GM12878 (cell line): Measurements from ENCODE around the gene IFI27L2. TPM values are rescaled to one million over a fixed set of nuclear protein-coding genes. Genes with fewer than 3 reads are reported as not detected.

Experiments used
- ATAC-seq: fragments of 200-7000 bp; cut with Tn5 transposase; 3 replicates; pipeline ENCODE4 v1.9.1; 2020; ENCODE audit warnings: mild to moderate bottlenecking, moderate library complexity
- BruUV-seq: library from RNA; stranded (reverse); fragments of 400-500 nt; replicated peaks from 2 replicates; lab custom pipeline; 2021; lab: Mats Ljungman, UMichigan
- CTCF ChIA-PET: fragments of 300-600 bp; sonication (Branson Sonifier 250); formaldehyde crosslinking; extraction: SDS; loops from one replicate; lab custom pipeline; 2021; ENCODE audit warnings: inconsistent platforms; lab: Yijun Ruan, JAX
- POLR2A ChIA-PET: fragments of 350-600 bp; formaldehyde crosslinking; extraction: SDS; loops from one replicate; lab custom pipeline; 2021; ENCODE audit warnings: inconsistent platforms; lab: Charles Lee
- RAD21 ChIA-PET: fragments of 300-600 bp; sonication (Branson Sonifier 250); formaldehyde crosslinking; loops from one replicate; lab custom pipeline; 2023; ENCODE audit warnings: antibody characterized with exemption; ENCODE audit not compliant: unreplicated experiment; lab: Charles Lee
- SMC1A ChIA-PET: fragments of 300-600 bp; sonication (Branson Sonifier 250); formaldehyde crosslinking; loops from one replicate; lab custom pipeline; 2023; ENCODE audit not compliant: unreplicated experiment, uncharacterized antibody; lab: Charles Lee
- DNase-seq: peaks from one replicate; pipeline ENCODE4 v3.0.0-alpha.2; 2011; ENCODE audit warnings: low read depth, low spot score
- FAIRE-seq: peaks from 3 replicates; lab custom pipeline; 2011; peaks lifted over from hg19 to GRCh38; lab: Jason Lieb, UNC
- H2AFZ ChIP-seq: 2 replicates; pipeline ENCODE4 v1.6.0; 2011; ENCODE audit warnings: low read depth, low read length, control low read depth; ENCODE audit not compliant: control insufficient read depth
- H3K27ac ChIP-seq: 2 replicates; pipeline ENCODE4 v1.5.1; 2011; ENCODE audit warnings: control low read depth; ENCODE audit not compliant: control insufficient read depth, insufficient read depth
- H3K27me3 ChIP-seq, 2 experiments: replicated peaks in 1 of 2; 2 replicates each; pipeline versions ENCODE4 v1.6.0 to v1.6.1; 2011; ENCODE audit warnings: low read length in 1 of 2; ENCODE audit not compliant: control insufficient read depth in 2 of 2, insufficient read depth in 2 of 2
- H3K36me3 ChIP-seq, 2 experiments: 2 replicates each; pipeline ENCODE4 v1.5.1; 2011; ENCODE audit warnings: low read length in 1 of 2; ENCODE audit not compliant: control insufficient read depth in 2 of 2, insufficient read depth in 2 of 2
- H3K4me1 ChIP-seq: 2 replicates; pipeline ENCODE4 v1.6.1; 2011; ENCODE audit warnings: mild to moderate bottlenecking, low read length, moderate library complexity, mixed read lengths; ENCODE audit not compliant: control insufficient read depth, insufficient read depth
- H3K4me2 ChIP-seq: 2 replicates; pipeline ENCODE4 v1.6.0; 2011; ENCODE audit warnings: control low read depth; ENCODE audit not compliant: control insufficient read depth, insufficient read depth
- H3K4me3 ChIP-seq: fragments of 200-600 bp; sonication (generic); 2 replicates; pipeline ENCODE4 v1.5.1; 2016
- H3K79me2 ChIP-seq: 2 replicates; pipeline ENCODE4 v1.6.0; 2011; ENCODE audit warnings: low read length; ENCODE audit not compliant: control insufficient read depth, insufficient read depth
- H3K9ac ChIP-seq: 2 replicates; pipeline ENCODE4 v1.8.0; 2011; ENCODE audit warnings: low read length, control low read depth, mixed read lengths; ENCODE audit not compliant: control insufficient read depth, insufficient read depth
- H3K9me3 ChIP-seq: replicated peaks from 3 replicates; pipeline ENCODE4 v1.5.1; 2011; ENCODE audit warnings: mild to moderate bottlenecking, low read length; ENCODE audit not compliant: control insufficient read depth, insufficient read depth
- H4K20me1 ChIP-seq: 2 replicates; pipeline ENCODE4 v1.6.0; 2011; ENCODE audit not compliant: control insufficient read depth, insufficient read depth
- ZNF217 ChIP-seq: fragments of 450-650 bp; IDR thresholded peaks from 2 replicates; pipeline ENCODE4 v1.6.1; 2017; ENCODE audit warnings: antibody characterized with exemption, mild to moderate bottlenecking
- WGBS: methylation state at CpG from one replicate; pipeline ENCODE4 v1.1.6; 2016; ENCODE audit warnings: low lambda C conversion rate; ENCODE audit not compliant: insufficient replicate concordance, insufficient coverage; ENCODE audit errors: missing lambda C conversion rate; 5-methylcytosine and 5-hydroxymethylcytosine counted together
- in situ Hi-C: fragments of 300-500 bp; cut with MboI; formaldehyde crosslinking; loops from 9 replicates; pipeline ENCODE4 v1.14.3; 2018; ENCODE audit warnings: mixed read lengths
- intact Hi-C: fragments of 100-400 bp; cut with micrococcal nuclease; formaldehyde crosslinking; loops from one replicate; pipeline ENCODE4 v1.14.2; 2022; ENCODE audit not compliant: unreplicated experiment
- polyA plus RNA-seq, 11 experiments: library from polyadenylated mRNA; depleted of rRNA in 4 of 11; unstranded in 6 of 11; stranded (reverse) in 5 of 11; fragments of >200 nt; fragmentation: Nextera tagmentation in 4 of 11; fragmentation: Illumina TruSeq in 1 of 11; extraction: Ambion mirVana in 4 of 11; extraction: Trizol in 1 of 11; gene quantifications; 1 replicate in 1 of 11; 2 replicates in 10 of 11; pipeline versions ENCODE4 v1.2.1 to v1.2.3, GENCODE V29; 2011 to 2016; ENCODE audit warnings: inconsistent platforms in 2 of 11, missing spikeins in 2 of 11, low read depth in 1 of 11
- total RNA-seq, 4 experiments: library from RNA; depleted of rRNA in 3 of 4; stranded (reverse); fragments of >200 nt in 3 of 4; fragmentation: Illumina TruSeq in 1 of 4; extraction: Trizol in 1 of 4; gene quantifications; 2 replicates each; pipeline versions ENCODE4 v1.2.1 to v1.2.3, GENCODE V29; 2013 to 2021
- TF ChIP-seq, protein P1 (sequence below): IDR thresholded peaks from 2 replicates; pipeline ENCODE4 v1.6.1; 2012; ENCODE audit warnings: mild to moderate bottlenecking, low read depth, low read length
- TF ChIP-seq, protein P2 (sequence below): fragments of 450-650 bp; IDR thresholded peaks from 2 replicates; pipeline ENCODE4 v1.6.1; 2017; ENCODE audit warnings: mild to moderate bottlenecking, moderate library complexity
- TF ChIP-seq, protein P3 (sequence below), 3 experiments: IDR thresholded peaks in 2 of 3; conservative IDR thresholded peaks in 1 of 3; 2 replicates each; pipeline ENCODE4 v1.5.1; 2011; ENCODE audit warnings: low read depth in 3 of 3, low read length in 3 of 3, mild to moderate bottlenecking in 3 of 3, control low read depth in 2 of 3, moderate library complexity in 2 of 3, inconsistent platforms in 1 of 3, mixed read lengths in 1 of 3; ENCODE audit not compliant: control insufficient read depth in 2 of 3, insufficient read depth in 1 of 3; ENCODE audit errors: extremely low read depth in 1 of 3

IFI27L2 gene
- total and polyA plus RNA-seq, 10 of the 15 experiments (the other 5 are each of a cell fraction or from before 2014, with no cell fraction given): 26.6 to 134 (median 60.3) TPM

DNA sequence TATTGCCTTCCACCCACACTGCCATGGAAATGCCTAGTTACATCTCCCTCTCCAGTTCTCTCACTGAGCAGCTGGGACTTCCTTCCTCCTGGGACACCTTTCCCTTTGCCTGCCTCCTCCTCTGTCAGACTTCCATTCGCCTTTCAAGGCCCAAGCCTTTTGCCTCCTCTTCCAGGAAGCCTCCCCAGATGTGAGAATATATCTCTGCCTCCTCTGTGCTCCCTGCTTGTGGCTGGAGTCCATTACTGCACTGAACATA is 3.1 kb downstream of the IFI27L2 start:
- no peak for DNase-seq
- H3K9me3 ChIP-seq: no peaks in the 10 kb centered on the region
- H3K27ac ChIP-seq: no peak overlapping the region
- TF ChIP-seq, protein P1, sequence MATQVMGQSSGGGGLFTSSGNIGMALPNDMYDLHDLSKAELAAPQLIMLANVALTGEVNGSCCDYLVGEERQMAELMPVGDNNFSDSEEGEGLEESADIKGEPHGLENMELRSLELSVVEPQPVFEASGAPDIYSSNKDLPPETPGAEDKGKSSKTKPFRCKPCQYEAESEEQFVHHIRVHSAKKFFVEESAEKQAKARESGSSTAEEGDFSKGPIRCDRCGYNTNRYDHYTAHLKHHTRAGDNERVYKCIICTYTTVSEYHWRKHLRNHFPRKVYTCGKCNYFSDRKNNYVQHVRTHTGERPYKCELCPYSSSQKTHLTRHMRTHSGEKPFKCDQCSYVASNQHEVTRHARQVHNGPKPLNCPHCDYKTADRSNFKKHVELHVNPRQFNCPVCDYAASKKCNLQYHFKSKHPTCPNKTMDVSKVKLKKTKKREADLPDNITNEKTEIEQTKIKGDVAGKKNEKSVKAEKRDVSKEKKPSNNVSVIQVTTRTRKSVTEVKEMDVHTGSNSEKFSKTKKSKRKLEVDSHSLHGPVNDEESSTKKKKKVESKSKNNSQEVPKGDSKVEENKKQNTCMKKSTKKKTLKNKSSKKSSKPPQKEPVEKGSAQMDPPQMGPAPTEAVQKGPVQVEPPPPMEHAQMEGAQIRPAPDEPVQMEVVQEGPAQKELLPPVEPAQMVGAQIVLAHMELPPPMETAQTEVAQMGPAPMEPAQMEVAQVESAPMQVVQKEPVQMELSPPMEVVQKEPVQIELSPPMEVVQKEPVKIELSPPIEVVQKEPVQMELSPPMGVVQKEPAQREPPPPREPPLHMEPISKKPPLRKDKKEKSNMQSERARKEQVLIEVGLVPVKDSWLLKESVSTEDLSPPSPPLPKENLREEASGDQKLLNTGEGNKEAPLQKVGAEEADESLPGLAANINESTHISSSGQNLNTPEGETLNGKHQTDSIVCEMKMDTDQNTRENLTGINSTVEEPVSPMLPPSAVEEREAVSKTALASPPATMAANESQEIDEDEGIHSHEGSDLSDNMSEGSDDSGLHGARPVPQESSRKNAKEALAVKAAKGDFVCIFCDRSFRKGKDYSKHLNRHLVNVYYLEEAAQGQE: no peak
- TF ChIP-seq ZNF217: no peak
- TF ChIP-seq, protein P2, sequence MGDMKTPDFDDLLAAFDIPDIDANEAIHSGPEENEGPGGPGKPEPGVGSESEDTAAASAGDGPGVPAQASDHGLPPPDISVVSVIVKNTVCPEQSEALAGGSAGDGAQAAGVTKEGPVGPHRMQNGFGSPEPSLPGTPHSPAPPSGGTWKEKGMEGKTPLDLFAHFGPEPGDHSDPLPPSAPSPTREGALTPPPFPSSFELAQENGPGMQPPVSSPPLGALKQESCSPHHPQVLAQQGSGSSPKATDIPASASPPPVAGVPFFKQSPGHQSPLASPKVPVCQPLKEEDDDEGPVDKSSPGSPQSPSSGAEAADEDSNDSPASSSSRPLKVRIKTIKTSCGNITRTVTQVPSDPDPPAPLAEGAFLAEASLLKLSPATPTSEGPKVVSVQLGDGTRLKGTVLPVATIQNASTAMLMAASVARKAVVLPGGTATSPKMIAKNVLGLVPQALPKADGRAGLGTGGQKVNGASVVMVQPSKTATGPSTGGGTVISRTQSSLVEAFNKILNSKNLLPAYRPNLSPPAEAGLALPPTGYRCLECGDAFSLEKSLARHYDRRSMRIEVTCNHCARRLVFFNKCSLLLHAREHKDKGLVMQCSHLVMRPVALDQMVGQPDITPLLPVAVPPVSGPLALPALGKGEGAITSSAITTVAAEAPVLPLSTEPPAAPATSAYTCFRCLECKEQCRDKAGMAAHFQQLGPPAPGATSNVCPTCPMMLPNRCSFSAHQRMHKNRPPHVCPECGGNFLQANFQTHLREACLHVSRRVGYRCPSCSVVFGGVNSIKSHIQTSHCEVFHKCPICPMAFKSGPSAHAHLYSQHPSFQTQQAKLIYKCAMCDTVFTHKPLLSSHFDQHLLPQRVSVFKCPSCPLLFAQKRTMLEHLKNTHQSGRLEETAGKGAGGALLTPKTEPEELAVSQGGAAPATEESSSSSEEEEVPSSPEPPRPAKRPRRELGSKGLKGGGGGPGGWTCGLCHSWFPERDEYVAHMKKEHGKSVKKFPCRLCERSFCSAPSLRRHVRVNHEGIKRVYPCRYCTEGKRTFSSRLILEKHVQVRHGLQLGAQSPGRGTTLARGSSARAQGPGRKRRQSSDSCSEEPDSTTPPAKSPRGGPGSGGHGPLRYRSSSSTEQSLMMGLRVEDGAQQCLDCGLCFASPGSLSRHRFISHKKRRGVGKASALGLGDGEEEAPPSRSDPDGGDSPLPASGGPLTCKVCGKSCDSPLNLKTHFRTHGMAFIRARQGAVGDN: no peak
- TF ChIP-seq, protein P3, sequence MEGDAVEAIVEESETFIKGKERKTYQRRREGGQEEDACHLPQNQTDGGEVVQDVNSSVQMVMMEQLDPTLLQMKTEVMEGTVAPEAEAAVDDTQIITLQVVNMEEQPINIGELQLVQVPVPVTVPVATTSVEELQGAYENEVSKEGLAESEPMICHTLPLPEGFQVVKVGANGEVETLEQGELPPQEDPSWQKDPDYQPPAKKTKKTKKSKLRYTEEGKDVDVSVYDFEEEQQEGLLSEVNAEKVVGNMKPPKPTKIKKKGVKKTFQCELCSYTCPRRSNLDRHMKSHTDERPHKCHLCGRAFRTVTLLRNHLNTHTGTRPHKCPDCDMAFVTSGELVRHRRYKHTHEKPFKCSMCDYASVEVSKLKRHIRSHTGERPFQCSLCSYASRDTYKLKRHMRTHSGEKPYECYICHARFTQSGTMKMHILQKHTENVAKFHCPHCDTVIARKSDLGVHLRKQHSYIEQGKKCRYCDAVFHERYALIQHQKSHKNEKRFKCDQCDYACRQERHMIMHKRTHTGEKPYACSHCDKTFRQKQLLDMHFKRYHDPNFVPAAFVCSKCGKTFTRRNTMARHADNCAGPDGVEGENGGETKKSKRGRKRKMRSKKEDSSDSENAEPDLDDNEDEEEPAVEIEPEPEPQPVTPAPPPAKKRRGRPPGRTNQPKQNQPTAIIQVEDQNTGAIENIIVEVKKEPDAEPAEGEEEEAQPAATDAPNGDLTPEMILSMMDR (IDR thresholded peaks at IDR 0.05 in 2 of 3, conservative IDR thresholded peaks at IDR 0.05 in 1 of 3; ENCODE audit: control insufficient read depth in 2 of 3, extremely low read depth in 1 of 3, insufficient read depth in 1 of 3, low read depth in 3 of 3, low read length in 3 of 3): no peak
- intact Hi-C loops (no loop called here), in situ Hi-C loops (no loop called here)
- H3K27me3 ChIP-seq: peaks cover 0 to 4% of the 10 kb centered on the region in 2 experiments; a peak in 1 of 4 replicates
- no peaks in the 10 kb centered on the region for H4K20me1 ChIP-seq
- H3K4me3 ChIP-seq: no peak overlapping the region
- FAIRE-seq: no peak
- H2AFZ ChIP-seq: no peak overlapping the region
- H3K4me1 ChIP-seq: peaks cover 10% of the 10 kb centered on the region; the same call in 1 of the 2 replicates
- WGBS: 64% methylated on average over 1 of the region's 1 CpG
- no peak overlapping the region for H3K9ac ChIP-seq
- H3K79me2 ChIP-seq: no peaks in the 10 kb centered on the region
- no TSS peak for BruUV-seq
- H3K4me2 ChIP-seq: no peak overlapping the region
- POLR2A ChIA-PET: interaction anchor here (0.6 kb wide), 1 partner anchor 64 kb away, joined by 3 read pairs; no protein-coding TSS in a partner anchor
- CTCF ChIA-PET: interaction anchor here (3.3 kb wide), 1 partner anchor 10 kb away, joined by 13 read pairs; no protein-coding TSS in a partner anchor
- RAD21 ChIA-PET: no interaction called here
- SMC1A ChIA-PET: interaction anchor here (1.1 kb wide), 1 partner anchor 10 kb away, joined by 4 read pairs; no protein-coding TSS in a partner anchor
- ATAC-seq: no peak
- H3K36me3 ChIP-seq: no peaks in the 10 kb centered on the region; a peak in 1 of 4 replicates
